GOT3 (cell line): ENCODE measurements around the gene NCBP1.

Source experiments
- DNase-seq: peaks from one replicate; lab custom pipeline; 2025; ENCODE audit warnings: mixed read lengths; lab: John Stamatoyannopoulos, UW

Gene NCBP1

DNA sequence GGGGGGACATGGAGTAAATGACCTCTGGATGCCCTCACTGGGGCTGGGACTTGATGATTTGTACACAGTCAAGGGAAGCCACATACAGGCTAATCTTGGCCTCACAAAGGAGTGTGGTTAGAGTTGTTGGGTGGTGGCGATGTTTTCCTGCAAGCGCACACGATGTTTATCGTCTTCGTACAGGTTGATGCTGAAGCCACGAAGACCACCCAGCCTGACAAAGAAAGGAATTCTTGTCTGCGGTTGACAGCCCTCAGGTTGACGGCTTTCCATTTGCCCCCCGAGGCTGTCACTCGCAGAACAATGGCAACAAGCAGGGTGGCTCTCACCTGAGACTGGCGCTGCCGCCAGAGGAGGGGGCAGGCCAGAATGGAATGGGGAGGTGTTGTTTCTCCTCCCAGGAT lies 77.6 kb downstream of the NCBP1 start:
- DNase-seq: no peak

DNA sequence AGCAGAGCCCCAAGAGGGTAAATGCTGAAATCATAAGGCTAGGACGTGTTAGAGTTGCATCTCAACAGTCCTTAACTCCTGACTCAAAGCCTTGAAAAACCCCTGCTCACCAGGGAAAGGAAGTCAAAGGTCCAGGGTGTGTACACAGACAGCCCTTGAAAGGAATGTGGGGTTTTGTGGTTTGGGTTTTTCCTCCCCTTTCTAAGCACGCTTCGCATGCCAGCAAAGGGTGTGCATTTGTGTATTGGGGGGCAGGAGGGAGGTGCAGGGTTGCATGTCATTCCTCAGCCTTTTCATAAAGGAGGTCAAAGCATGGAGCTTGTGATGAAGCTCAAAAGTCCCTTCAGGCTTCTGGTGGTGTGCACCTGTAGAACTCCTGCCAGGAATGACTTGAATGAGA lies 80.8 kb downstream of the NCBP1 start:
- no peak for DNase-seq

DNA sequence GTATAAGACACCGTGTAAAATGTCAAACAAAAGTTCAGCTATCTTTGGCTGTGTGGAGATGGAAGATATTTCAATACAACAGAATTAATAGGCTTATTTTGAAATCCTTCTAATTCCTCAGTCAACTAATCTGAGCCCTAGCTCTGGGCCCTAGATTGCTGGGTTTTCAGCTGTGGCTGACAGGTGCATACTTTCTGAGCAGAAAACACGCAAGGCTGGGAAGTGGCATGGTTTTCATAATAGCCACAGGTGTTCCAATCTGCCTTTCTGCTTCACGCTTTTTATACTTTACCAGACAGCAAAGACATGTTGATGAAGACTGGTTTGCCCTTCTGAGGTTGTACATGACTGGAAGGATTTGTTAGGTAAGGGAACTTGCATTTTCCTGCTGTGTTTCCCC lies 84.2 kb downstream of the NCBP1 start:
- DNase-seq: no peak

DNA sequence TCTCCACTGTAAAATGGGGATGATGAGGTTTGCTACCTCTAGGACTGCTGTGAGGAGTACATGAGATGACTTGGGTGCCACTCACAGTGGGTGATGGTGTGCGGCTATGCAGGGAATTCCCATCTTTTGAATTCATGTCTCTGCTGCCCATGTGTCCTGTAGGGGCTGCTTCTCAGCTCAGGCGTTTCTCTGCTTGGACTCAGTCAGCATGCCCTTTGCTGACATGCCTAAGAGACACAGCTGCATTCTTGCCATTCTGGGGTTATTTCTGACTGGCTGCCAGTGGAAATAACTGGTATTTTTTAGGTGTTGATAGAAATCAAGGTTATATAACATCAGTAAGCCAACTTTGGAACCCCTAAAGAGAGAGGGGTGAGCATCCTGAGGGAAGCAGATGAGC lies 87.8 kb downstream of the NCBP1 start:
- DNase-seq: no peak

DNA sequence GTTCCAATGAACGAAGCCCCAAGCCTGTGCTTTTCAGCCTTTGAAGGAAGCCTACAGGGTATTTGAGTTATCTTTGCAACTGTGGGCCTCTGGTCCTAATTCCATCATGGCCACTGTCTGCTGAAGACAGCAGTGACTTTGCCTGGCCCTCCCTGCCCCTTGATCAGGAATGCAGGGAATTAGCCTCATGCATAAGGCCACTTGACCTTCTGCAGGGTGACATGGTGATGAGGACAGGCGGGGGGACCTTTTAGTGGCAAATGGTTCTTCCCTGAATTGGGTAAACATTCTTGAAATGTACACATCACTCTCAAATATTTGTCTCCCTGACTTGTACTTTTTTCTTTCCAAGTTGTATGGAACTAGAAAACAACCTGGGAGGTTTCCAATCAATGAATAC lies 88.7 kb downstream of the NCBP1 start:
- DNase-seq: no peak
